ENCODE measurements around the gene AGBL5. TPM values are rescaled to one million over a fixed set of nuclear protein-coding genes. Genes with fewer than 3 reads are reported as not detected.

AGBL5 gene
- total and polyA plus RNA-seq, 2 of the 13 experiments (the other 11 are each of a cell fraction or from before 2014, with no cell fraction given): 55.9 to 73.3 TPM

- no peak; the same call in 1 of the 2 replicates for TF ChIP-seq ZNF281 (CRISPR knock-in tag; IDR thresholded peaks at IDR 0.05; ENCODE audit: borderline replicate concordance)
- 0 out of 2 replicates have a peak, but pooled peaks have one; percentile 34 for TF ChIP-seq ZNF619 (CRISPR knock-in tag; IDR thresholded peaks at IDR 0.05)
- peak; percentile 95 for TF ChIP-seq XRCC5 (optimal IDR thresholded peaks at IDR 0.05; ENCODE audit: low read length)
- TF ChIP-seq REXO4 (CRISPR knock-in tag; IDR thresholded peaks at IDR 0.05; ENCODE audit: borderline replicate concordance): no peak
- TF ChIP-seq EP300 (IDR thresholded peaks at IDR 0.05; ENCODE audit: low read depth in 2 of 2, low read length in 2 of 2): no peak
- 0 out of 2 replicates have a peak, but pooled peaks have one; percentile 11 for TF ChIP-seq EP300 (CRISPR knock-in tag; IDR thresholded peaks at IDR 0.05; ENCODE audit: borderline replicate concordance)
- peak; percentile 15; the same call in 1 of the 2 replicates for TF ChIP-seq ZBTB49 (CRISPR knock-in tag; IDR thresholded peaks at IDR 0.05; ENCODE audit: borderline replicate concordance)
These were observed 1.0 kb upstream of the AGBL5 start (continued) for GRCh38 chr2:27050281-27050995.

All from HepG2 (cell line).